HL-60 (cell line): ENCODE measurements around the gene KCNJ16.
"Not testable (repeated sequence)": the region's sequence is repeated elsewhere in the genome, so short reads cannot be mapped to it uniquely, and the experiment has no call there.

Source experiments
- DNase-seq, 2 experiments: peaks; one replicate each; pipeline ENCODE4 v3.0.0-alpha.2; 2010 to 2020; ENCODE audit warnings: low read depth in 1 of 2, low spot score in 1 of 2
- H3K27ac ChIP-seq: fragments of 250-450 bp; sonication (Bioruptor Pico); replicated peaks from 2 replicates; pipeline ENCODE4 v1.5.1; 2020; ENCODE audit warnings: mild to moderate bottlenecking, moderate library complexity
- H3K27me3 ChIP-seq: fragments of 250-450 bp; sonication (Bioruptor Pico); 2 replicates; pipeline ENCODE4 v1.5.1; 2021; ENCODE audit warnings: mild to moderate bottlenecking, moderate library complexity; ENCODE audit not compliant: insufficient read depth, poor library complexity, severe bottlenecking
- H3K4me3 ChIP-seq: replicated peaks from 2 replicates; pipeline ENCODE4 v1.5.1; 2011; ENCODE audit warnings: mild to moderate bottlenecking, control low read depth, low read length; ENCODE audit not compliant: insufficient read depth
- CTCF ChIP-seq: IDR thresholded peaks from one replicate; pipeline ENCODE4 v1.5.1; 2011; ENCODE audit warnings: low read length, control low read depth, inconsistent platforms; ENCODE audit not compliant: insufficient read depth
- GABPA ChIP-seq: IDR thresholded peaks from 2 replicates; pipeline ENCODE4 v1.6.1; 2012; ENCODE audit warnings: low read depth
- POLR2AphosphoS5 ChIP-seq: IDR thresholded peaks from 2 replicates; pipeline ENCODE4 v1.6.1; 2012; ENCODE audit warnings: low read depth
- SPI1 ChIP-seq: IDR thresholded peaks from 2 replicates; pipeline ENCODE4 v1.6.1; 2012; ENCODE audit warnings: low read depth, mild to moderate bottlenecking, borderline replicate concordance
- TF ChIP-seq, protein P1 (sequence below): IDR thresholded peaks from 2 replicates; pipeline ENCODE4 v1.6.1; 2012; ENCODE audit warnings: low read depth; ENCODE audit not compliant: insufficient replicate concordance

The KCNJ16 gene

DNA sequence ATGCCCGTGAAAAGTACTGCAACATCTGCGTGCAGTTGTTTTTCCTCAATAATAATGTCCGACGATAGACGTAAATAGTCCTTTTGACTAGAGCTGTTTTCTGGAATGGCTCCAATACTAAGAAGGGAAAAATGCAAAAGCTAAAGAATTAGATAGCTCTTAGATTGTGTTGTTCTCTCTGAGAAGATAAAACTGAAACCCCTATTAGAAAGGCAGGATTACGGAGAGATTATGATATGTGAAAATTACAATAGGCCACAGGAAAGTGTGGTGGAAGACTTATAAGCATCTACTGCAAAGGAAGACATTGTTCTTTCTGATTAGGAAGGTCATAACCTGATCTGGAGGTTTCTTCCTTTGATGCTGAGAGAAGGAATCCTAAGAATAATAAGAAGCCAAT is 33.5 kb upstream of the KCNJ16 start:
- no peak for TF ChIP-seq CTCF
- TF ChIP-seq, protein P1, sequence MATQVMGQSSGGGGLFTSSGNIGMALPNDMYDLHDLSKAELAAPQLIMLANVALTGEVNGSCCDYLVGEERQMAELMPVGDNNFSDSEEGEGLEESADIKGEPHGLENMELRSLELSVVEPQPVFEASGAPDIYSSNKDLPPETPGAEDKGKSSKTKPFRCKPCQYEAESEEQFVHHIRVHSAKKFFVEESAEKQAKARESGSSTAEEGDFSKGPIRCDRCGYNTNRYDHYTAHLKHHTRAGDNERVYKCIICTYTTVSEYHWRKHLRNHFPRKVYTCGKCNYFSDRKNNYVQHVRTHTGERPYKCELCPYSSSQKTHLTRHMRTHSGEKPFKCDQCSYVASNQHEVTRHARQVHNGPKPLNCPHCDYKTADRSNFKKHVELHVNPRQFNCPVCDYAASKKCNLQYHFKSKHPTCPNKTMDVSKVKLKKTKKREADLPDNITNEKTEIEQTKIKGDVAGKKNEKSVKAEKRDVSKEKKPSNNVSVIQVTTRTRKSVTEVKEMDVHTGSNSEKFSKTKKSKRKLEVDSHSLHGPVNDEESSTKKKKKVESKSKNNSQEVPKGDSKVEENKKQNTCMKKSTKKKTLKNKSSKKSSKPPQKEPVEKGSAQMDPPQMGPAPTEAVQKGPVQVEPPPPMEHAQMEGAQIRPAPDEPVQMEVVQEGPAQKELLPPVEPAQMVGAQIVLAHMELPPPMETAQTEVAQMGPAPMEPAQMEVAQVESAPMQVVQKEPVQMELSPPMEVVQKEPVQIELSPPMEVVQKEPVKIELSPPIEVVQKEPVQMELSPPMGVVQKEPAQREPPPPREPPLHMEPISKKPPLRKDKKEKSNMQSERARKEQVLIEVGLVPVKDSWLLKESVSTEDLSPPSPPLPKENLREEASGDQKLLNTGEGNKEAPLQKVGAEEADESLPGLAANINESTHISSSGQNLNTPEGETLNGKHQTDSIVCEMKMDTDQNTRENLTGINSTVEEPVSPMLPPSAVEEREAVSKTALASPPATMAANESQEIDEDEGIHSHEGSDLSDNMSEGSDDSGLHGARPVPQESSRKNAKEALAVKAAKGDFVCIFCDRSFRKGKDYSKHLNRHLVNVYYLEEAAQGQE: no peak
- TF ChIP-seq SPI1: no peak
- TF ChIP-seq POLR2AphosphoS5: no peak
- TF ChIP-seq GABPA: no peak
- peaks cover 5% of the 10 kb centered on the region for H3K27me3 ChIP-seq

DNA sequence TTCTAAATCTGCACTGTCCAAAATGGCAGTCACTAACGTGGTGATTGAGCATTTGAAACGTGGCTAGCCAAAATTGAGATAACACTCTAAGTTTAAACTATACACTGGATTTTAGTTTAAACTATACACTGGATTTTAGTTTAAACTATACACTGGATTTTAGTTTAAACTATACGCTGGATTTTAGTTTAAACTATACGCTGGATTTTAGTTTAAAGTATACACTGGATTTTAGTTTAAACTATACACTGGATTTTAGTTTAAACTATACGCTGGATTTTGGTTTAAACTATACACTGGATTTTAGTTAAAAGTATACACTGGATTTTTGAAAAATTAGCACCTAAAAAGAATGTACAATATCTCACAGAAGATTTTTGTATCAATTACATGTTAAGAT is 29.2 kb upstream of the KCNJ16 start:
- not testable (repeated sequence) for H3K27me3 ChIP-seq, H3K4me3 ChIP-seq, H3K27ac ChIP-seq, DNase-seq

More for the DNA sequence above, 33.5 kb upstream of the KCNJ16 start:
- no peak overlapping the region for H3K27ac ChIP-seq
- H3K4me3 ChIP-seq: no peak overlapping the region
- DNase-seq: no peak

- Histone ChIP-seq H3K27me3 (peaks cover 6% of the 10 kb centered on the region), H3K27ac (no peak overlapping the region), H3K4me3 (no peak overlapping the region)
- TF ChIP-seq POLR2AphosphoS5 (no peak), GABPA (no peak), SPI1 (no peak)
- TF ChIP-seq, protein P1: no peak
- DNase-seq: no peak
These were observed 27.2 kb upstream of the KCNJ16 start for GRCh38 chr17:70047619-70048419.

DNA sequence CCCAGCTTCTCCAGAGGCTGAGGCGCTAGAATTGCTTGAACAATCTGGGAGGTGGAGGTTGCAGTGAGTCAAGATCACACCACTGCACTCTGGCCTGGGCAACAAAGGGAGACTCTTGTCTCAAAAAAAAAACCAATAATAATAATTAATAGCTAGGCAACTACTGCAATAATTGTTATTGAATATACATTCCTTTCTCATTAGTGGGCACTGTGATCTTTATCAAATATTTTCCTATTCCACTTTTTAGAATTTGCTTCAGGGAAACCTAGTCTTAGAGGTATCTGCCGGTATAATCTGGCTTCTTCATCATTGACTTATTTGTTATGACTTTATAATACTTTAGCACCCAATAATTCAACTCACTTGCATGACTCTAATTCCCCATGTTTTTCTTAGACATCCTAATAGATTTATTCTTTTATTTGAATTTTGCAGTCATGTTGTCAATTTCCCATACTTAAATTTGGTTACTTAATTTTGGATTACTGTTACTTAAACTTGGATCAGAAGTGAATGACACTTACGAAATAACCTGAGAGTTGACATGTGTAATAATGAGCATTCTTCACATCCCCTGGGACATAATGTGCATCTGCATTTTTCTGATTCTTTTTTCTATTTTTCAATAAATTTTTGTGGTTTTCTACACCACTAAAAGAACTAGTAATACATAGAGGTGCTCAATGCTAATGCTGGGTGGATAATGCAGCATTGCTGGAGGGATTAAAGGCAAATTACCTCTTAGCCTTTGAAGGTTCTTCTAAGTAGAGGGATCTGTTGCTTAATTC is 25.0 kb upstream of the KCNJ16 start:
- Histone ChIP-seq H3K27me3 (peaks cover 6% of the 10 kb centered on the region), H3K27ac (no peak overlapping the region), H3K4me3 (no peak overlapping the region)
- TF ChIP-seq POLR2AphosphoS5 (no peak), GABPA (no peak)
- no peak for DNase-seq

GRCh38 chr17:70050931-70051330 is 24.1 kb upstream of the KCNJ16 start:
- TF ChIP-seq SPI1: no peak
- TF ChIP-seq GABPA: no peak
- no peak for TF ChIP-seq POLR2AphosphoS5
- TF ChIP-seq, protein P1: no peak
- no peak for TF ChIP-seq CTCF
- DNase-seq: no peak
- Histone ChIP-seq H3K27ac (no peak overlapping the region), H3K4me3 (no peak overlapping the region), H3K27me3 (peaks cover 4% of the 10 kb centered on the region)
